B cell (primary cell): ENCODE results near the gene SIK1. TPM values are rescaled to one million over a fixed set of nuclear protein-coding genes. Genes with fewer than 3 reads are reported as not detected.

Experiments
- polyA plus RNA-seq: library from polyadenylated mRNA; depleted of rRNA; stranded (reverse); fragments of >200 nt; gene quantifications from 2 replicates; pipeline ENCODE4 v1.2.3, GENCODE V29; 2012
- total RNA-seq, 2 donors: library from RNA; stranded (reverse); fragments of 120-200 nt in 1 of 2; gene quantifications; 1 replicate in 1 of 2; 2 replicates in 1 of 2; pipeline versions ENCODE4 v1.2.3 to v1.2.4, GENCODE V29; 2013 to 2022

Gene SIK1
- total and polyA plus RNA-seq, 2 donors (not counting 1 experiment from before 2014, with no cell fraction given), result 97.7 to 155 TPM

Other genes with a start within 250 kb of the SIK1 start
- gene HSF2BP, start 232.4 kb upstream of the SIK1 start, total RNA-seq, result 0.49 and 0.83 TPM in 2 replicates
- 0.45 and 0.49 TPM in 2 replicates for gene HSF2BP, start 232.4 kb upstream of the SIK1 start, polyA plus RNA-seq
- 22.4 and 22.7 TPM in 2 replicates for gene RRP1B, start 232.4 kb upstream of the SIK1 start, total RNA-seq
- gene RRP1B, start 232.4 kb upstream of the SIK1 start, polyA plus RNA-seq, result 6.0 and 7.3 TPM in 2 replicates